Stimulated activated CD4-positive, alpha-beta T cell treated with anti-CD3 and anti-CD28 coated beads, Interleukin-4, amount 100 ng/mL, for 1 hour (primary cell): ENCODE data around the gene UPK3BL2.
"Not testable (repeated sequence)": the region's sequence is repeated elsewhere in the genome, so short reads cannot be mapped to it uniquely, and the experiment has no call there.

Experiments
- DNase-seq: peaks from one replicate; pipeline ENCODE4 v3.0.0-alpha.2; 2020

Gene UPK3BL2

GRCh38 chr7:102543596-102543995, at the start of gene UPK3BL2:
Gene UPK3BL2, minus strand, starts transcription at chr7:102543696. Its CDS starts 60 bp downstream, at chr7:102543636.
- DNase-seq: not testable (repeated sequence)

GRCh38 chr7:102592477-102593019, 49.1 kb upstream of the UPK3BL2 start:
- DNase-seq: peak; percentile 15

DNA sequence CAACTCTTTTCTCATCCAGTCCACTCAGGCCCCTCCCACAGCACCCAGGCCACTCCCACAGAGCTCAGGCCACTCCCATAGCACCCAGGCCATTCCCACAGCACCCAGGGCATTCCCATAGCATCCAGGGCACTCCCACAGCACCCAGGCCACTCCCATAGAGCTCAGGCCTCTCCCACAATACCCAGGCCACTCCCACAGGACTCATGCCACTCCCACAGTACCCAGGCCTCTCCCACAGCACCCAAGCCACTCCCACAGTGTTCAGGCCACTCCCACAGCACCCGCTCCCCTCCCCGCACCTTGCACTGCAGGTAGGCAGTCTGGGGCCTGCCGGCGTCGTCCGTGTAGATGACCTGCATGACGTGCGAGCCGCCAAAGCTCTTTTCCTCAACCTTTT, 46.4 kb upstream of the UPK3BL2 start:
- not testable (repeated sequence) for DNase-seq

DNA sequence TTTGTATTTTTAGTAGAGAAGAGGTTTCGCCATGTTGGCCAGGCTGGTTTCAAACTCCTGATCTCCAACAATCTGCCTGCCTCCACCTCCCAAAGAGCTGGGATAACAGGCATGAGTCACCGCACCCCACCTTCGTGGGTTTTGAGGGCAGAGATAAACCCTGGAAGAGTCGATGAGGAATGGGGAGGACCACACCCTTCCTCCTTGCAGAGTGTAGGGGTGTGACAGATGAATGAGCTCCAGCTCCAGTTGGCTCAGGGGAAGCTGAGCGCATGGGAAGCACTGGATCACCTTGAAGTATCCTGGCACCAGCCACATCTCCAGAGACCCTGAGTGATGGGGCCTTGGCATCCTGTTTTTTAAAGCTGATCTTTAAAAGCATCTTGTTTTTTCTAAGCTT, 40.0 kb upstream of the UPK3BL2 start:
- not testable (repeated sequence) for DNase-seq

- not testable (repeated sequence) for DNase-seq
Observed at GRCh38 chr7:102581722-102582121, 38.2 kb upstream of the UPK3BL2 start.

DNA sequence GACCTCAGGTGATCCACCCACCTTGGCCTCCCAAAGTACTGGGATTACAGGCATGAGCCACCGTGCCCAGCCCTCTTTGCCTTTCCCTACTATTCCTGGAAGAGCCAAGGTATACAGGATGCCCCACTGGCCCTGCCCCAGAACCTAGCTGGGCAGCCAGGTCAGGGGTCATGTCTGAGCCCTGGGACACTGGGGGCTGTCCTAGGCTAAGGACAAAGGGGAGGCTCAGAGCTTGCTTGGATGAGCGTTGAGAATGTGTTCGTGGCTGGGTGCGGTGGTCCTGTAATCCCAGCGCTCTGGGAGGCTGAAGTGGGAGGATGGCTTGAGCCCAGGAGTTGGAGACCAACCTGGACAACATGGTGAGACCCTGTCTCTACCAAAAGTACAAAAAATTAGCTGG, 35.0 kb upstream of the UPK3BL2 start:
- not testable (repeated sequence) for DNase-seq

DNA sequence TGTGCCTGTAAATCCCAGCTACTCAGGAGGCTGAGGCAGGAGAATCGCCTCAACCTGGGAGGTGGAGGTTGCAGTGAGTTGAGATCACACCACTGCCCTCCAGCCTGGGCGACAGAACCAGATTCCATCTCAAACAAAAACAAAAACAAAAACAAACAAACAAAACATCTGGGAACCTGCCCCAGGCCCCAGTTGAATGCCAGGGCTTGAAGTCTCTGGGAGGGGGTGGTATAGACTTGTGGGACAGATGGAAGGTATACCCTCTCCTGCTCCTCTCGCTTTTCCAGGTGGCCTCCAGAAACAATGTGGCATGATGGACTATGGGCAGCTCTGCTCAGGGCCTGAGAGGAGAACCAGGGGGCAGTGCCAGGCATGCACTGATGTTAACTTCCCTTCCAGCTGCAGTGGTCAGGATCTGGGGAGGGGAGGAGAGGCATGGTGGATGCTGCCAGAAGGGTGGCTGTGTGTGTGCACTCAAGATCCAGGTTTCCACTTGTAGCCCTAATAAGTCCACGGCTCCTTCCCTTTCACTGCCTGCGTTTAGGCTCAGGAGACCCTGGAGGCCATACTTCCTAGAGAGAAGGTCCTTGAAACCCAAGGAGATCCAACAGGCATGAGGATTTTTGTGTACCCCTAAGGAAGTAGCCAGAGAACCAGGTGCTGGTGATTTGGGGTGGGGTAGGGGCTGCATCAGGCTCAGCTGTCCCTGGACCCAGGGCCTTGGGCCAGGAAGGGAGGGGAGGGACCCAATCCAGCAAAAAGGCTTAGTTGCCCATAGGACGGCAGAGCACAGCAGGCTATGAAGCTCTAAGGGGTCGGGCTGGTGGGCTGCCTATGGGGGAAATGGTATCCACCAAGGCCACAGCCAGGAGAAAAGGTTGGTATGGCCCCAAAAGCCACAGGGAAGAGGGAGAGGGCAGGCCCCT, 34.1 kb upstream of the UPK3BL2 start:
- DNase-seq: not testable (repeated sequence)

DNA sequence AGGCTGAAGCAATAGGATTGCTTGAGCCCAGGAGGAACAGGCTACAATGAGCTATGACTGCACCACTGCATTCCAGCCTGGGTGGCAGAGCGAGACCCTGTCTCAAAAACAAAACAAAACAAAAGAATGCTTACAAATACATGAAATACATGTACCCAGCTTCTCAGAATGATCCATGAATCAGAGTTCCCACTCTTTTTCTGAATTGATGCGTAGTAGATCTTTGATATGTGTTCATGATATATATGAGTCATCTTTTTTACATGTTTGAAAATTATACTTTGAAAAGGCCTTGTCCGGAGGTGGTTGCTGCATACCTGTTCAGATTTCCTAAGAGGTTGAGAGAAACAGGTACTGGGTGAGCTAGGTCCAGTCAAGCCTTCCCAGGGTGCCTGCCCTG, 32.9 kb upstream of the UPK3BL2 start:
- not testable (repeated sequence) for DNase-seq

DNA sequence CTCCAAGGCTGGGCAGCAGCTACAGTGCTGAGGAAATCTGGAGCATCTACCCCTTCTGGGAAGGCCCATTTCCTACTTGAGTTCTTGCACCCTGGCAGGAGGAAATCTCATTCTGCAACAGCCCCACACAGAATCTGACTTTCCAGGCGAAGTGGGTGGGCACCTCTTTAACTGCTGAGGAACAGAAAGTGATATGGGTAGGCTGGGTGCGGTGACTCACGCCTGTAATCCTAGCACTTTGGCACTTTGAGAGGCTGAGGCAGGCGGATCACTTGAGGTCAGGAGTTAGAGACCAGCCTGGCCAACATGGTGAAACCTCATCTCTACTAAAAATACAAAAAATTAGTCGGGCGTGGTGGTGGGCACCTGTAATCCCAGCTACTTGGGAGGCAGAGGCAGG, 31.1 kb upstream of the UPK3BL2 start:
- not testable (repeated sequence) for DNase-seq

GRCh38 chr7:102572261-102573239, 29.1 kb upstream of the UPK3BL2 start, which contains the start of gene POLR2J3:
Gene POLR2J3, minus strand, starts transcription at chr7:102572583. Its CDS starts 62 bp downstream, at chr7:102572521.
- peak; percentile 100 for DNase-seq

DNA sequence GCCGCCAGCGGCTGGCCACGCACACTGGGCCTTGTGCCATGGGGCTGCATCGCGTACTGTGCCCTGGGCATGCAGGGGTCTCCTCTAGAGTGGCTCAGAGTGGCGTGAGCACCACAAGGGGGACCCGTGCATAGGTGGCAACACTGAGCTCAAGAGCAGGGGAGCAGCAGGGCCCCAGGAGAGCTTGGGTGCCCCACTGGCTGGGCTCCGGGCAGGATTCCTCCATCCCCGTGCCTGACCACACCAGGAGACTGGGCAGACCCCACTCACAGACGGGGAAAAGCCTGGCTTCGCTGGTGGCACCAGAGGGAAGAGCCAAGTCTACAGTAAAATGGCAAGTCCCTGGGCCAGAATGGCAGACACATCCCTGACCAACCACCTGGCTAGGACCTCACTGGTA, 25.1 kb upstream of the UPK3BL2 start:
- DNase-seq: not testable (repeated sequence)

DNA sequence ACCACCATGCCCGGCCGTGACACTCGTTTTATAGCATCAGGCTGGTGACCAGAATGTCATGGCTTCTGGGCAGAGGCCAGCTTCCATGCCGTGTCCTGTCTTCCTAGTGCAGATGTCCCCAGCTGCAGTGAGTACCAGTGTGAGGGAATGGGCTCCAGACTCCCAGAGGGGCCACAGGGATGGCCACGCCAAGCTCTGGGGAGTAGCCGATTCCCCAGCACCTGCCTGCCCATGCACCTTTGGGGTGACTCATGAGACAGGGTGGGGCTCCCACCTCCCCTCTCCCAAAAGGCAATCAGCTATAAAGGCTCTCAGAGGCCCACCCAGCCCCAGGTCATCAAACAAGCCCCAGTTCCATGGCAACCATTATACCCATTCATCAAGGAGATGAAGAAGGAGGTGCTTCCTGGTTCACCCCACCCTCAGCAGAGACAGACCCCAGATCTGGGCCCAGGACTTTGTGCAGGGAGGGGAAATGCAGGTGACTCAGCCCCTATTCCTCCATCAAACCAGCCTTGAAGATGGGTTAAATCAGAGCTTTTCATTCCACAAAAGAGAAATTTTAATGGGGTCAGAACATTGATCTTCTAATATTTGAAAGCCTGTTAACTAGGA, 7.4 kb upstream of the UPK3BL2 start, which contains the start of gene SPDYE2:
TSS of gene SPDYE2 (plus strand) at position 419 of the 615 bp plus-strand sequence. CDS start 2,030 bp downstream, outside the sequence.
- not testable (repeated sequence) for DNase-seq

GRCh38 chr7:102546353-102546752, 2.9 kb upstream of the UPK3BL2 start:
- DNase-seq: not testable (repeated sequence)

DNA sequence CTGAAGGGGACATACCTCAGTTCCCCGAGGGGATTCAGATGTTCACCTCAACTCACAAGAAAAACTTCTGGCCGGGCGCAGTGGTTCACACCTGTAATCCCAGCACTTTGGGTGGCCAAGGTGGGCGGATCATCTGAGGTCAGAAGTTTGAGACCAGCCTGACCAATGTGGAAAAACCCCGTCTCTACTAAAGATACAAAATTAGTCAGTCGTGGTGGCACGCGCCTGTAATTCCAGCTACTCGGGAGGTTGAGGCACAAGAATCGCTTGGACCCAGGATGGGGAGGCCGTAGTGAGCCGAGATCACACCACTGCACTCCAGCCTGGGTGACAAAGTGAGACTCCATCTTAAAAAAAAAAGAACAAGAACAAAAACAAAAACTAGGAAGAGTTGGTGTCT, 1.8 kb upstream of the UPK3BL2 start:
- DNase-seq: not testable (repeated sequence)

- DNase-seq: not testable (repeated sequence)
Observed at GRCh38 chr7:102544372-102544771, 876 bp upstream of the UPK3BL2 start.

DNA sequence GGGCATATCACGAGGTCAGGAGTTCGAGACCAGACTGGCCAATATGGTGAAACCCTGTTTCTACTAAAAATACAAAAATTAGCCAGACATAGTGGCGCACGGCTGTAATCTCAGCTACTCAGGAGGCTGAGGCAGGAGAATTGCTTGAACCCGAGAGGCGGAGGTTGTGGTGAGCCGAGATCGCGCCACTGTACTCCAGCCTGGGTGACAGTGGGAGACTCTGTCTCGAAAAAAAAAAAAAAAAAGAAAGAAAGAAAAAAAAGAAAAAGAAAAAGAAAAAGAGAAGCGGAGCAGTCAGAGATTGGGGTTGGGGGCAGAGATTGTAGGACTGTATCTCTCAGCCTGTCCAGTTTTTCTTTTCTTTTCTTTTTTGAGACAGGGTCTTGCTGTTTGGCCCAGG, 725 bp downstream of the UPK3BL2 start:
- DNase-seq: not testable (repeated sequence)

GRCh38 chr7:102542083-102542482, 1.4 kb downstream of the UPK3BL2 start:
- DNase-seq: not testable (repeated sequence)

DNA sequence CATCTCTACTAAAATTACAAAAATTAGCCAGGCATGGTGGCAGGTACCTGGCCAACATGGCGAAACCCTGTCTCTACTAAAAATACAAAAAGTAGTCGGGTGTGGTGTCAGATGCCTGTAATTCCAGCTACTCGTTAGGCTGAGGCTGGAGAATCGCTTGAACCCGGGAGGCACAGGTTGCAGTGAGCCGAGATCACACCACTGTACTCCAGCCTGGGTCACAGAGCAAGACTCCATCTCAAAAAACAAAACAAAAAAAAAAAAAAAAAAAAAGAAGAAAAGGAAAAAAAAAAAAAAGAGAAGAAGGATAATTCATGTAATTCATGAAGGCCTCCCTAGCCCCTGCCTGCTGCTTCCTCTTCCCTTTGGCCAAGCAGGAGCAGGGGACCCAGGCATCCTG, 2.9 kb downstream of the UPK3BL2 start:
- DNase-seq: not testable (repeated sequence)

DNA sequence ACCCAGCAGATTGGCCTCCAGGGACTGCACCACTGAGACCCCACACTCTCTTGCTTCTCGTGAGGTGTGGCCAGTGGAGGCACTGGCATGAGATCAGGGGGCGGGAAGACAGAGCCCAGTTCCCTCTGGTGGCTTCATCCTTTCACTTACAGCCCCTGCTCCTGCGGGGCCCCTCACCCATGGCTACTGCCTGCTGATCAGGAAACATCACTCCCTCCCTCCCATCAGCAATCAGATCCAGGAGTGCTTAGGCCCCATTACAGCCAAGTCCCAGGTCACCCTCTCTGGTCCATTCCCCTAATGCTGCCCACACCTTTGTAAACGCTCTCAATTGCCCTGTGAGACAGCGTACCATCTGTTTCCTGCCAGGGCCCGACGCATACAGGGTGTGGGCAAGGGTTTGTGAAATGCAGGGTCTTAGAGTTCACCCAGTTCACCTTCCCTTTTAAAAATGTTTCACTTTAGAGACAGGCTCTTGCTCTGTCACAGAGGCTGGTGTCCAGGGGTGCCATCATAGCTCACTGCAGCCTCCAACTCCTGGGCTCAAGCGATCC, 8.4 kb downstream of the UPK3BL2 start:
- DNase-seq: not testable (repeated sequence)

DNA sequence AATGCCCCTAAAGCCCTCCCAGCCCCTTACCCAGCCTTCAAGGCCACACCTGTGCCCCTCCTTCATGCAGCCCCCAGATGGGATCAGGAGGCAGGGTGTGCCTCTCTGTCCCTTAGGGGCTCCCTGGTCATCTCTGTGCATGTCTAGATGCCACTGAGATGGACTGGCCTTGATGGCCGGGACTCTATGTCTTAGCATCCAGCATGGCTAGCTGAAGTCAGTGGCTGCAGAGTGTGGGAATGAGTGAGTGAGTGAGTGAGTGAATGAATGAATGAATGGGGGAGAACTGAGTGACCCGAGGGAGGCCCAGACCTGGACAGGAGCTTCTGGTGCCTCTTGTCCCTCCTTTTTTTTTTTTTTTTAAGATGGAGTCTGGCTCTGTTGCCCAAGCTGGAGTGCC, 11.4 kb downstream of the UPK3BL2 start:
- not testable (repeated sequence) for DNase-seq

GRCh38 chr7:102531583-102531982, 11.9 kb downstream of the UPK3BL2 start:
- not testable (repeated sequence) for DNase-seq
